GM21526 (cell line): ENCODE measurements around the gene IL4R.
A peak's percentile ranks its signal among the peaks of the same experiment; 100 is the strongest.
"Not testable (repeated sequence)": the region's sequence is repeated elsewhere in the genome, so short reads cannot be mapped to it uniquely, and the experiment has no call there.

Source experiments
- ATAC-seq: cut with Tn5 transposase; IDR thresholded peaks from one replicate; pipeline ENCODE4 v1.9.1; 2021; ENCODE audit warnings: moderate library complexity; ENCODE audit not compliant: unreplicated experiment, low FRiP score

The IL4R gene

GRCh38 chr16:27313422-27314160 is at the start of gene IL4R:
Gene IL4R (plus strand): TSS chr16:27313974. CDS start chr16:27340204, 26,230 bp downstream.
- ATAC-seq, result no peak

- no peak for ATAC-seq
These were observed 49.6 kb upstream of the IL4R start for GRCh38 chr16:27264151-27264550.

GRCh38 chr16:27265982-27266381 is 47.8 kb upstream of the IL4R start:
- no peak for ATAC-seq

- ATAC-seq, result no peak
These were observed 46.6 kb upstream of the IL4R start for GRCh38 chr16:27267037-27267677.

GRCh38 chr16:27268376-27269299 is 45.1 kb upstream of the IL4R start, which contains the start of gene NSMCE1:
Gene NSMCE1 (minus strand): TSS chr16:27268772. CDS start chr16:27257570, 11,202 bp downstream.
- peak; percentile 86 for ATAC-seq

- no peak for ATAC-seq
These were observed 44.2 kb upstream of the IL4R start for GRCh38 chr16:27269300-27270150.

GRCh38 chr16:27270349-27270748 is 43.4 kb upstream of the IL4R start:
- no peak for ATAC-seq

GRCh38 chr16:27272076-27272475 is 41.7 kb upstream of the IL4R start:
- ATAC-seq, result no peak

GRCh38 chr16:27272697-27273096 is 41.1 kb upstream of the IL4R start:
- not testable (repeated sequence) for ATAC-seq

- ATAC-seq, result no peak
These were observed 40.5 kb upstream of the IL4R start for GRCh38 chr16:27273330-27273669.

GRCh38 chr16:27273670-27274423 is 39.9 kb upstream of the IL4R start:
- ATAC-seq, result no peak

- not testable (repeated sequence) for ATAC-seq
These were observed 39.3 kb upstream of the IL4R start for GRCh38 chr16:27274424-27274874.

GRCh38 chr16:27275394-27275793 is 38.4 kb upstream of the IL4R start:
- no peak for ATAC-seq

- ATAC-seq, result no peak
These were observed 32.5 kb upstream of the IL4R start for GRCh38 chr16:27281243-27281642.

- no peak for ATAC-seq
These were observed 28.7 kb upstream of the IL4R start for GRCh38 chr16:27284865-27285675.

- no peak for ATAC-seq
These were observed 28.0 kb upstream of the IL4R start for GRCh38 chr16:27285676-27286196.

GRCh38 chr16:27286451-27286850 is 27.3 kb upstream of the IL4R start:
- ATAC-seq, result no peak

GRCh38 chr16:27287051-27287811 is 26.5 kb upstream of the IL4R start:
- ATAC-seq, result no peak
